Liver (tissue), 9 donors: ENCODE data around the gene CACNA1D. TPM values are rescaled to one million over a fixed set of nuclear protein-coding genes. Genes with fewer than 3 reads are reported as not detected.

ENCODE experiments used
- DNase-seq: peaks from one replicate; pipeline ENCODE4 v3.0.0-alpha.2; 2017; ENCODE audit warnings: low spot score
- H3K27ac ChIP-seq, 2 donors: one replicate each; pipeline ENCODE4 v1.7.0; 2013; ENCODE audit warnings: inconsistent platforms in 2 of 2, low read length in 2 of 2, control low read depth in 1 of 2, low read depth in 1 of 2, mild to moderate bottlenecking in 1 of 2
- H3K27me3 ChIP-seq, 4 donors: one replicate each; pipeline versions ENCODE4 v1.6.1 to v1.7.0; 2013; ENCODE audit warnings: low read length in 3 of 4, inconsistent platforms in 1 of 4, mild to moderate bottlenecking in 1 of 4, moderate library complexity in 1 of 4; ENCODE audit not compliant: control insufficient read depth in 4 of 4, insufficient read depth in 4 of 4
- H3K36me3 ChIP-seq, 4 donors: one replicate each; pipeline versions ENCODE4 v1.6.1 to v1.7.0; 2013; ENCODE audit warnings: low read length in 3 of 4, mild to moderate bottlenecking in 3 of 4, low read depth in 1 of 4, moderate library complexity in 1 of 4; ENCODE audit not compliant: control insufficient read depth in 4 of 4, insufficient read depth in 3 of 4
- H3K4me1 ChIP-seq, 4 donors: one replicate each; pipeline versions ENCODE4 v1.6.1 to v1.7.0; 2013; ENCODE audit warnings: low read length in 3 of 4, mild to moderate bottlenecking in 3 of 4, moderate library complexity in 1 of 4; ENCODE audit not compliant: control insufficient read depth in 4 of 4, insufficient read depth in 4 of 4
- H3K4me3 ChIP-seq, 3 donors: one replicate each; pipeline versions ENCODE4 v1.6.1 to v1.7.0; 2013; ENCODE audit warnings: low read length in 3 of 3, control low read depth in 1 of 3, low read depth in 1 of 3, mild to moderate bottlenecking in 1 of 3
- H3K9ac ChIP-seq, 2 donors: one replicate each; pipeline ENCODE4 v1.7.0; 2013; ENCODE audit warnings: low read length in 2 of 2, mild to moderate bottlenecking in 2 of 2, moderate library complexity in 2 of 2, control low read depth in 1 of 2, low read depth in 1 of 2
- H3K9me3 ChIP-seq, 4 donors: one replicate each; pipeline versions ENCODE4 v1.6.1 to v1.7.0; 2013; ENCODE audit warnings: low read length in 3 of 4; ENCODE audit not compliant: control insufficient read depth in 4 of 4
- EGR1 ChIP-seq, 2 donors: IDR thresholded peaks; 2 replicates each; pipeline ENCODE4 v1.6.1; 2016 to 2018; ENCODE audit warnings: antibody characterized with exemption in 2 of 2, low read depth in 2 of 2
- GABPA ChIP-seq, 2 donors: IDR thresholded peaks in 1 of 2; conservative IDR thresholded peaks in 1 of 2; 2 replicates each; pipeline ENCODE4 v1.6.1; 2016; ENCODE audit warnings: antibody characterized with exemption in 2 of 2, mild to moderate bottlenecking in 1 of 2, moderate library complexity in 1 of 2
- HNF4G ChIP-seq: IDR thresholded peaks from 2 replicates; pipeline ENCODE4 v1.6.1; 2016; ENCODE audit warnings: antibody characterized with exemption
- JUND ChIP-seq, 2 donors: IDR thresholded peaks; 2 replicates each; pipeline ENCODE4 v1.6.1; 2016; ENCODE audit warnings: antibody characterized with exemption in 2 of 2
- RAD21 ChIP-seq, 2 donors: IDR thresholded peaks; 2 replicates each; pipeline ENCODE4 v1.6.1; 2016; ENCODE audit warnings: antibody characterized with exemption in 2 of 2, mild to moderate bottlenecking in 2 of 2
- RXRA ChIP-seq, 2 donors: IDR thresholded peaks; 2 replicates each; pipeline ENCODE4 v1.6.1; 2017 to 2018; ENCODE audit warnings: antibody characterized with exemption in 2 of 2, mild to moderate bottlenecking in 1 of 2
- SP1 ChIP-seq: IDR thresholded peaks from 2 replicates; pipeline ENCODE4 v1.6.1; 2018; ENCODE audit warnings: antibody characterized with exemption, mild to moderate bottlenecking
- TAF1 ChIP-seq: conservative IDR thresholded peaks from 2 replicates; pipeline ENCODE4 v1.6.1; 2016; ENCODE audit warnings: antibody characterized with exemption, mild to moderate bottlenecking
- YY1 ChIP-seq: IDR thresholded peaks from 2 replicates; pipeline ENCODE4 v1.6.1; 2016; ENCODE audit warnings: antibody characterized with exemption, mild to moderate bottlenecking
- WGBS: extraction: QIAGEN DNeasy Blood & Tissue Kit; methylation state at CpG from one replicate; pipeline ENCODE4 v1.1.7; 2013; 5-methylcytosine and 5-hydroxymethylcytosine counted together
- polyA plus RNA-seq, 2 donors: library from polyadenylated mRNA; stranded (reverse) in 1 of 2; unstranded in 1 of 2; fragments of 200-250 nt in 1 of 2; fragments of >200 nt in 1 of 2; fragmentation: Nextera tagmentation in 1 of 2; extraction: Ambion mirVana in 1 of 2; gene quantifications; one replicate each; pipeline versions ENCODE4 v1.2.1 to v1.2.3, GENCODE V29; 2013 to 2015
- total RNA-seq, 2 donors: library from RNA; depleted of rRNA; stranded (reverse); fragments of >200 nt; gene quantifications; one replicate each; pipeline ENCODE4 v1.2.3, GENCODE V29; 2014
- TF ChIP-seq, protein P1 (sequence below): fragments of 150-350 bp; IDR thresholded peaks from 2 replicates; pipeline ENCODE4 v1.5.1; 2017; ENCODE audit warnings: improper control_type of control experiment, low read depth, low read length; ENCODE audit not compliant: missing input control
- TF ChIP-seq, protein P2 (sequence below): IDR thresholded peaks from 2 replicates; pipeline ENCODE4 v1.6.1; 2016; ENCODE audit warnings: antibody characterized with exemption
- TF ChIP-seq, protein P3 (sequence below): IDR thresholded peaks from 2 replicates; pipeline ENCODE4 v1.6.1; 2016; ENCODE audit warnings: antibody characterized with exemption, mild to moderate bottlenecking
- TF ChIP-seq, protein P4 (sequence below): IDR thresholded peaks from 2 replicates; pipeline ENCODE4 v1.6.1; 2016; ENCODE audit warnings: antibody characterized with exemption
- TF ChIP-seq, protein P5 (sequence below): IDR thresholded peaks from 2 replicates; pipeline ENCODE4 v1.6.1; 2016; ENCODE audit warnings: antibody characterized with exemption
- donor health status: healthy.
- donor health status: healthy.
- donor health status: healthy.
- donor health status: healthy.
- donor health status: healthy.

Gene CACNA1D
- total and polyA plus RNA-seq, 4 donors = 1.8 to 18.9 (median 3.4) TPM

DNA sequence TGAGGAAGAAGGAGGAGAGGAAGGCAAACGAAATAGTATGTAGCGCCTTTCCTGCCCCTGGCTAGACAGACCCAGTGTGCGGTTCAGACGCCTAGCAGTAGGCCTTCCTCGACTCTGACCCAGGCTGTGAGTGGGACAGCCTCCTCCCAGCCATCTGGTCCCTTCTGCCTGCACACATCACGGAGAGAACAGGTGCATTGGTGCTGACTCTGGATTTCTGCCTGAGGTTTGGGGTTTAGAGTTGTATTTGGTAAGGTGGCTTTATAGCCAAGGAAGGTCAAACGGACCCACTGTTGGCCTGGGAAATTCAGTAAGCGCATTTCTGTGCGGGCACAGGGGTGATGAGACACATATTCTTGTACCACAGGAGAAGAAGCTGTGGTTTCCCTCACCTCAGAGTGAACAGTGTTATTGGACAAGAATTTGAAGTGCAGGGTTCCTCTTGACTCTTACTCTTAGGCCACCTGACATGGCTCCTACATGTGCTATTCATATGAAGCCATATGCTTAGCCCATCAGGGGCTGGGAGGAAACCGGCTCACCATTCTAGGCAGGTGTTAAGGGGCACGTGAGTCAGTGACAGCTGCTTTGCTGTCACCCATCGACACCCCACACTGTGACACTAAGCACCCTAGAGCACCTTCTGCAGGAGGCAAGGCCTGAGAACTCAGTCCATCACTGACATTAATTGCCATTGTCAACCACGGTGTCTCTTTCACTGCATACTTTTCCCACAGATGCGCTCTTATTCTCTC is 208.5 kb downstream of the CACNA1D start:
- H3K27ac ChIP-seq = no peak overlapping the region

More for the DNA sequence above, 208.5 kb downstream of the CACNA1D start:
- Histone ChIP-seq H3K9ac (no peak overlapping the region), H3K27me3 (no peaks in the 10 kb centered on the region), H3K9me3 (no peaks in the 10 kb centered on the region), H3K4me3 (no peak overlapping the region), H3K36me3 (no peaks in the 10 kb centered on the region), H3K4me1 (peaks cover 1 to 10% (median 8%) of the 10 kb centered on the region in 4 donors)
- TF ChIP-seq JUND (IDR thresholded peaks at IDR 0.05) (no peak), RXRA (IDR thresholded peaks at IDR 0.05) (no peak), SP1 (no peak), EGR1 (IDR thresholded peaks at IDR 0.05; ENCODE audit: low read depth in 2 of 2) (no peak), RAD21 (IDR thresholded peaks at IDR 0.05) (no peak), YY1 (no peak), HNF4G (no peak), TAF1 (no peak), GABPA (IDR thresholded peaks at IDR 0.05 in 1 of 2, conservative IDR thresholded peaks at IDR 0.05 in 1 of 2) (no peak)
- TF ChIP-seq, protein P1, sequence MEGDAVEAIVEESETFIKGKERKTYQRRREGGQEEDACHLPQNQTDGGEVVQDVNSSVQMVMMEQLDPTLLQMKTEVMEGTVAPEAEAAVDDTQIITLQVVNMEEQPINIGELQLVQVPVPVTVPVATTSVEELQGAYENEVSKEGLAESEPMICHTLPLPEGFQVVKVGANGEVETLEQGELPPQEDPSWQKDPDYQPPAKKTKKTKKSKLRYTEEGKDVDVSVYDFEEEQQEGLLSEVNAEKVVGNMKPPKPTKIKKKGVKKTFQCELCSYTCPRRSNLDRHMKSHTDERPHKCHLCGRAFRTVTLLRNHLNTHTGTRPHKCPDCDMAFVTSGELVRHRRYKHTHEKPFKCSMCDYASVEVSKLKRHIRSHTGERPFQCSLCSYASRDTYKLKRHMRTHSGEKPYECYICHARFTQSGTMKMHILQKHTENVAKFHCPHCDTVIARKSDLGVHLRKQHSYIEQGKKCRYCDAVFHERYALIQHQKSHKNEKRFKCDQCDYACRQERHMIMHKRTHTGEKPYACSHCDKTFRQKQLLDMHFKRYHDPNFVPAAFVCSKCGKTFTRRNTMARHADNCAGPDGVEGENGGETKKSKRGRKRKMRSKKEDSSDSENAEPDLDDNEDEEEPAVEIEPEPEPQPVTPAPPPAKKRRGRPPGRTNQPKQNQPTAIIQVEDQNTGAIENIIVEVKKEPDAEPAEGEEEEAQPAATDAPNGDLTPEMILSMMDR = no peak
- TF ChIP-seq, protein P2, sequence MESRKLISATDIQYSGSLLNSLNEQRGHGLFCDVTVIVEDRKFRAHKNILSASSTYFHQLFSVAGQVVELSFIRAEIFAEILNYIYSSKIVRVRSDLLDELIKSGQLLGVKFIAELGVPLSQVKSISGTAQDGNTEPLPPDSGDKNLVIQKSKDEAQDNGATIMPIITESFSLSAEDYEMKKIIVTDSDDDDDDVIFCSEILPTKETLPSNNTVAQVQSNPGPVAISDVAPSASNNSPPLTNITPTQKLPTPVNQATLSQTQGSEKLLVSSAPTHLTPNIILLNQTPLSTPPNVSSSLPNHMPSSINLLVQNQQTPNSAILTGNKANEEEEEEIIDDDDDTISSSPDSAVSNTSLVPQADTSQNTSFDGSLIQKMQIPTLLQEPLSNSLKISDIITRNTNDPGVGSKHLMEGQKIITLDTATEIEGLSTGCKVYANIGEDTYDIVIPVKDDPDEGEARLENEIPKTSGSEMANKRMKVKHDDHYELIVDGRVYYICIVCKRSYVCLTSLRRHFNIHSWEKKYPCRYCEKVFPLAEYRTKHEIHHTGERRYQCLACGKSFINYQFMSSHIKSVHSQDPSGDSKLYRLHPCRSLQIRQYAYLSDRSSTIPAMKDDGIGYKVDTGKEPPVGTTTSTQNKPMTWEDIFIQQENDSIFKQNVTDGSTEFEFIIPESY = no peak
- TF ChIP-seq, protein P3, sequence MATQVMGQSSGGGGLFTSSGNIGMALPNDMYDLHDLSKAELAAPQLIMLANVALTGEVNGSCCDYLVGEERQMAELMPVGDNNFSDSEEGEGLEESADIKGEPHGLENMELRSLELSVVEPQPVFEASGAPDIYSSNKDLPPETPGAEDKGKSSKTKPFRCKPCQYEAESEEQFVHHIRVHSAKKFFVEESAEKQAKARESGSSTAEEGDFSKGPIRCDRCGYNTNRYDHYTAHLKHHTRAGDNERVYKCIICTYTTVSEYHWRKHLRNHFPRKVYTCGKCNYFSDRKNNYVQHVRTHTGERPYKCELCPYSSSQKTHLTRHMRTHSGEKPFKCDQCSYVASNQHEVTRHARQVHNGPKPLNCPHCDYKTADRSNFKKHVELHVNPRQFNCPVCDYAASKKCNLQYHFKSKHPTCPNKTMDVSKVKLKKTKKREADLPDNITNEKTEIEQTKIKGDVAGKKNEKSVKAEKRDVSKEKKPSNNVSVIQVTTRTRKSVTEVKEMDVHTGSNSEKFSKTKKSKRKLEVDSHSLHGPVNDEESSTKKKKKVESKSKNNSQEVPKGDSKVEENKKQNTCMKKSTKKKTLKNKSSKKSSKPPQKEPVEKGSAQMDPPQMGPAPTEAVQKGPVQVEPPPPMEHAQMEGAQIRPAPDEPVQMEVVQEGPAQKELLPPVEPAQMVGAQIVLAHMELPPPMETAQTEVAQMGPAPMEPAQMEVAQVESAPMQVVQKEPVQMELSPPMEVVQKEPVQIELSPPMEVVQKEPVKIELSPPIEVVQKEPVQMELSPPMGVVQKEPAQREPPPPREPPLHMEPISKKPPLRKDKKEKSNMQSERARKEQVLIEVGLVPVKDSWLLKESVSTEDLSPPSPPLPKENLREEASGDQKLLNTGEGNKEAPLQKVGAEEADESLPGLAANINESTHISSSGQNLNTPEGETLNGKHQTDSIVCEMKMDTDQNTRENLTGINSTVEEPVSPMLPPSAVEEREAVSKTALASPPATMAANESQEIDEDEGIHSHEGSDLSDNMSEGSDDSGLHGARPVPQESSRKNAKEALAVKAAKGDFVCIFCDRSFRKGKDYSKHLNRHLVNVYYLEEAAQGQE = no peak
- TF ChIP-seq, protein P4, sequence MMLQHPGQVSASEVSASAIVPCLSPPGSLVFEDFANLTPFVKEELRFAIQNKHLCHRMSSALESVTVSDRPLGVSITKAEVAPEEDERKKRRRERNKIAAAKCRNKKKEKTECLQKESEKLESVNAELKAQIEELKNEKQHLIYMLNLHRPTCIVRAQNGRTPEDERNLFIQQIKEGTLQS = no peak
- TF ChIP-seq, protein P5, sequence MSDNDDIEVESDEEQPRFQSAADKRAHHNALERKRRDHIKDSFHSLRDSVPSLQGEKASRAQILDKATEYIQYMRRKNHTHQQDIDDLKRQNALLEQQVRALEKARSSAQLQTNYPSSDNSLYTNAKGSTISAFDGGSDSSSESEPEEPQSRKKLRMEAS = no peak
- peak; percentile 10 for DNase-seq
- 94% methylated on average over 14 of the region's 14 CpGs for WGBS
